C4-2B (cell line): ENCODE results near the gene HIP1.

ENCODE experiments used
- H3K27ac ChIP-seq: fragments of 450-650 bp; 2 replicates; pipeline ENCODE4 v1.5.1; 2017
- CTCF ChIP-seq: fragments of 450-650 bp; conservative IDR thresholded peaks from 2 replicates; pipeline ENCODE4 v1.5.1; 2017; ENCODE audit warnings: mild to moderate bottlenecking
- ZFX ChIP-seq: fragments of 450-650 bp; IDR thresholded peaks from 2 replicates; pipeline ENCODE4 v1.6.1; 2017

HIP1 gene

DNA sequence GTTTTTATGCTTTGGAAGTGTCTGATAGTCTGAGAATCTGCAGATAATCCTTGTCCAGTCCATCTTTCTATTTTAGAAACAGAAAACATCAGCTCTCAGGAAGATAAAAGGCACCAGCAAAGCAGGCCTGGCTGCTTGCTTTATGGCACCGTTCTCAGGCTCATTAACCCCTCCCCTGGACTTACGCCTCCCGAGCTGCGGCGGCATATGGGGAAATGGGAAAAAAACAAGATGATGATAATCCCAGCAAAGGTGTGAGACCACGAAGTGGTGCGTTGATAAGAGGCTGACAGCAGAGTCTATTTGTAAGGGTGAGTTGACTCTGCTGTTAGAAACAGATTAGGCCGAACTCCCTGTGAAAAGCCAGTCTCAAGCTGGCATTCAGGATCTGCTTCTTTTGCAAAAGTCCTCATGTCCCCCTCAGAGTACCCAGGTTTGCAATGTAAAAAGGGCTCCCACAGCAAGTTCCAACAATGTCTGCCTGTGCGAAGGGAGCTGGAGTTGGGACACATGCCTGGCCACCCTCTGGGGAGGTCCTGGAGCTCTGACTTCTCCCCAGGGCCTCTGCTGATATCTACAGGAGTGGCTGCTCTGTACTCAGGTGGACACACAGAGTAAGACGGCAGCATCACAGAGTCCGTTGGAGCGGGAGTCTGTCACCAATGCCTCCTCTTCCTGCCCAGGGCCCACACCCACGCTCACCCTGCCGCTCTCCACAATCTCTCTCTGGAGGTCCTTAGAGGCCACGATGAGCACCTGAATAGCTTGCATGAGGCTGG lies 192.3 kb downstream of the HIP1 start:
- H3K27ac ChIP-seq: no peak overlapping the region
- no peak for TF ChIP-seq ZFX
- no peak for TF ChIP-seq CTCF

DNA sequence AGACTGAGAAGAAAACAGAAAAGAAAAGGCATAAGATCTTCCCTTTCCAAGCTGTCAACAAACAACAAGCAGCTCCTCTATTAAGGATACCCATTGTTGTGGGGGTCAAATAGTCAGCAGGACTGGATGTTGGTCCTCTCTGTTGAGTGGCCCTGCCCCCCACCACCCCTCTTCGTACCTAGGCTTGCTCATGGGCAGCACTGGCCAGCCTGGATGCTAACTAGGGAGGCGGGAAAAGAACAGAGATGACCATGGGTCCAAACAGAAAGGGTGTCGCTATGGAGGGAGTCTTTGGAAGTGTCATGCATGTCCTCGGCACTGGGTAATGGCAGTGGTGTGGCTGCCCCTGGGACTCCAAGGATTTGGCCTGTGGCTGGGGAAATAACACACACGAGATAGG lies 201.0 kb downstream of the HIP1 start:
- TF ChIP-seq ZFX: no peak
- no peak for TF ChIP-seq CTCF
- H3K27ac ChIP-seq: no peak overlapping the region

GRCh38 chr7:75536940-75537538 lies 201.7 kb downstream of the HIP1 start:
- TF ChIP-seq CTCF (no peak), ZFX (no peak)
- no peak overlapping the region for H3K27ac ChIP-seq

GRCh38 chr7:75536491-75536890 lies 202.2 kb downstream of the HIP1 start:
- no peak for TF ChIP-seq ZFX
- no peak for TF ChIP-seq CTCF
- H3K27ac ChIP-seq: no peak overlapping the region

DNA sequence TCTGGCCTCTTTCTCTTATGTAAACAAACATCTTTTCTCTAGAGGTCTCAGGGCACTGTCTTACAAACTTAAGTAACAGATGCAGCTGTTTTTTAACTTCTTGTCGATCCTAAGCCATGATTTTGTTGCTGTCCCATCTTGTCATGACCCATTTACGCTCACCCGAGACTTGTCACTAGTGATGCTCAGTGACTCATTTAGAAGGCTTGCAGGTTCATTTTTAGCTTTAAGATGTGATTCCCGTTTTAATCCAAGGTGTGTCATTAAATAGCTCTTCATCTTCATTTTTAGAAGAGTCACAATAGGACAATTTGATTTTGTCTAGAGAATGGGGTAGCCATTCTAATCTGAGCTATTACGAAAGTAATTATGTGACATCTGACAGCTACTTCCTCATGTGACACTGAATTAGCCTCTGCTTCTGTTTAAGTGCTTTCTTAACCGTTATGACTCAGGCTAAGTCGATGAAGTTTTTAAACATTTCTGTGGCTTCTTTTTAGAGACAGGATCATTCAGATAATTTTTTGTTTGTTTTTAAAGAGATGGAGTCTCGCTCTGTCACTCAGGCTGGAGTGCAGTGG lies 203.9 kb downstream of the HIP1 start:
- H3K27ac ChIP-seq: no peak overlapping the region
- no peak for TF ChIP-seq CTCF

DNA sequence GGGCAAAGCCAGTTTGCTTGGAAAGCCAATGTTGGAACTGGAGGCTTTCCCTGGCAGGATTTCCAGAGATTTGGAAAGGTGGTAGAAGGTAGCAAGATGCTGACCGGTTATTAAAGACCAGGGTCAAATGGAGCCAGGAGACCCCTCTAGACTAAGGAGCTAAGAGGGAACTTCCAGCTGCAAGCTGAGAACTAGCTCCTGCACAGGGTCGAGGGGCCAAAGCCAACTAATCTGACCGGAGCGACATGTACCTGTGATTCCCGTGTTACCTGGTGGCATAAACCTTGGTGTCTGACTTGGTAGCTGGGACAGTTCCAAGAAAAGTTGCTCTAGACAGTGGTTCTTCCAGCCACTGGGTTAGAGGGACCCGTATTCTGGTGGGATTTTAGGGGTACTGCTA lies 204.8 kb downstream of the HIP1 start:
- TF ChIP-seq CTCF: no peak
- no peak for TF ChIP-seq ZFX
- H3K27ac ChIP-seq: no peak overlapping the region

DNA sequence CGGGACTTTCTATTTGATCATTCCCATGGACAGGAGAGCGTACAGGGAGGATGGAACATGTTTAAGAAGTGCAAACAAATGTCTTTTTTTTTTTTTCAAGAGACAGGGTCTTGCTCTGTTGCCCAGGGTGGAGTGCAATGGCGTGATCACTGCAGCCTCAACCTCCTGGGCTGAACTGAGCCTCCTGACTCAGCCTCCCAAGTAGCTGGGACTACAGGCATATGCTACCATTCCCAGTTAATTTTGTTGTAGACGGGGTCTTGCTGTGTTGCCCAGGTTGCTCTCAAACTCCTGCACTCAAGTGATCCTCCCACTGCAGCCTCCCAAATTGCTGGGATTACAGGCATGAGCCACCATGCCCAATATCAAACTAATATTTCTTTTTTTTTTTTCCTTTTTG lies 206.1 kb downstream of the HIP1 start:
- no peak for TF ChIP-seq ZFX
- TF ChIP-seq CTCF: no peak
- H3K27ac ChIP-seq: no peak overlapping the region
